ENCODE measurements around the gene AAK1. TPM values are rescaled to one million over a fixed set of nuclear protein-coding genes. Genes with fewer than 3 reads are reported as not detected.

AAK1 gene
- total and polyA plus RNA-seq, 2 of the 13 experiments (the other 11 are each of a cell fraction or from before 2014, with no cell fraction given): 9.8 to 10.3 TPM

DNA sequence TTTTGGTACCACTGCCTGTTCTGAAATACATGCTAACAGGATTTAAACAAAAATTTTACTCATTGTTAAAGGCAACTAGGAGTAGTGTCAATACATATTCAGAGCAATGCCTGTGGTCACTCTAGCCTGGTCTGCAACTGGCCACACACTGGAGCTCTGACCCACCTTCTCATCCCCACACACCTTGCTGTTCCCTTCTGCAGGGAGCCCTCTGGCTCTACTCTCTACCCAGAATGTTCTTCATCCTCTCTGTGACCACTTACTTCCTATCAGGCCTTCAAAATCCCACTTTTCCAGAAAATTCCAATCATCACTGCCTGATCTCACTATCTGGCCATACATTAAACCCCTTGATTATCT lies 104.0 kb downstream of the AAK1 start (continued):
- no peak for TF ChIP-seq CHCHD3 (CRISPR knock-in tag; IDR thresholded peaks at IDR 0.05)
- no peak for TF ChIP-seq JUN (CRISPR knock-in tag; IDR thresholded peaks at IDR 0.05)
- TF ChIP-seq, protein P1, sequence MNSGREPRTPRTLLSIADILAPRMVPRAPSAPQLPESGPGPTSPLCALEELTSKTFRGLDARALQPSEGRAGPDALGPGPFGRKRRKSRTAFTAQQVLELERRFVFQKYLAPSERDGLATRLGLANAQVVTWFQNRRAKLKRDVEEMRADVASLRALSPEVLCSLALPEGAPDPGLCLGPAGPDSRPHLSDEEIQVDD (CRISPR knock-in tag; IDR thresholded peaks at IDR 0.05; ENCODE audit: borderline replicate concordance): no peak
- no peak for TF ChIP-seq KDM1A (CRISPR knock-in tag; IDR thresholded peaks at IDR 0.05)
- no peak for TF ChIP-seq ZNF263 (CRISPR knock-in tag; IDR thresholded peaks at IDR 0.05)

DNA sequence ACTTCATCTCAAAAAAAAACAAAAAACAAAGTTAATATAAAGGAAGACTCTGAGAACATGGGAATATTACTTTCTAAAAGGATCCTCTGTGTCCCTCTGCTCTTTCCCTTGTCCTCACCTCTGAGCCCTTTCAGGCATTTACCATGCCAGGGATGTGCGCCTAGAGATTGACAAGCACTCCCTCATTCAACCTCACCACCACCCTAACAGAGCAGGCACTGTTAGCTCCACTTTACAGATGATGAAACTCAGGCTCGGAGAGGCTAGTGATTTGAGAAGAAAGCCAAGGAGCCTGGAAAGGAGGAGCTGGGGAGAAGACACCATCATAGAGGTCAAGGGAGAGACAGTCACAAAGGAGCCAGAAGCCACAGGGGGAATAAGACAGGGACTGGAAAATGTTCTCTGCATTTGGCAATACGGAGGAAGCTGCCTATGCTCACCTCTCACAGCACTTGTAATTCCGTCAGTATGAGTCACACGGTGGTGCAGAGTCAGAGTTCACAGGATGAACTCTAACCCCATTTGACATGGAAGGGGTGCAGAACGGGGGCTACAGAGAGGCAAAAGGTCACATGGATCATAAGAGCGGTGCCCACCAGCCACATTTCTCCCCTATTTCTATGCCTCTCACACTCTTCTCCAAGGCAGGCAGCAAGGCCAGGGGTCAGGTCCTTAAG lies 104.5 kb downstream of the AAK1 start:
- FAIRE-seq (peak; percentile 75), ATAC-seq (peak; percentile 94), DNase-seq (ENCODE audit: low spot score) (peak; percentile 66)
- ChIA-PET CTCF (ENCODE audit: low intra/inter-chr PET ratio, low total read pairs) (no interaction called here), POLR2A (interaction anchor here (1.3 kb wide), 1 partner anchor 102 kb away, joined by 6 read pairs; the partner anchor contains the start of gene NFU1)
- Histone ChIP-seq H3K9ac (ENCODE audit: insufficient read depth, low read depth, low read length) (peak overlapping the region; percentile 54; the same call in 1 of the 2 replicates), H4K20me1 (ENCODE audit: insufficient read depth, low read length) (no peaks in the 10 kb centered on the region), H3K79me2 (ENCODE audit: insufficient read depth, low read length) (no peaks in the 10 kb centered on the region), H3K27ac (ENCODE audit: extremely low read length, insufficient read depth, low read length) (peak overlapping the region; percentile 69), H3K36me3 (replicated peaks in 1 of 2; ENCODE audit: control insufficient read depth in 1 of 2, insufficient read depth in 2 of 2, low read length in 2 of 2) (peaks cover 2 to 9% of the 10 kb centered on the region in 2 experiments; a peak in 4 of 5 replicates), H2AFZ (ENCODE audit: low read length) (peak overlapping the region; percentile 84), H3K9me3 (ENCODE audit: low read length) (no peaks in the 10 kb centered on the region), H3K4me2 (ENCODE audit: low read depth, low read length) (peak overlapping the region; percentile 78), H3K4me1 (ENCODE audit: insufficient read depth, low read length) (peaks cover 21% of the 10 kb centered on the region), H3K27me3 (ENCODE audit: control insufficient read depth in 1 of 2, insufficient read depth in 2 of 2, low read length in 2 of 2) (no peaks in the 10 kb centered on the region), H3K4me3 (replicated peaks in 1 of 3; ENCODE audit: insufficient read depth in 1 of 3, low read depth in 2 of 3, low read length in 3 of 3) (peak overlapping the region in 1 of 3 experiments; percentile 38; a peak in 2 of 6 replicates)
- in situ Hi-C loops (cut with HindIII; ENCODE audit: extremely low pct_ligation_motif_present, low pct_unique_long_range_greater_than_20kb): no loop called here
- no TSS peak for BruUV-seq (replicated peaks)
- 22% methylated on average over 7 of the region's 7 CpGs for WGBS (ENCODE audit: low lambda C conversion rate)
- intact Hi-C loops (cut with micrococcal nuclease; ENCODE audit: unreplicated experiment): no loop called here
- TF ChIP-seq, protein P2, sequence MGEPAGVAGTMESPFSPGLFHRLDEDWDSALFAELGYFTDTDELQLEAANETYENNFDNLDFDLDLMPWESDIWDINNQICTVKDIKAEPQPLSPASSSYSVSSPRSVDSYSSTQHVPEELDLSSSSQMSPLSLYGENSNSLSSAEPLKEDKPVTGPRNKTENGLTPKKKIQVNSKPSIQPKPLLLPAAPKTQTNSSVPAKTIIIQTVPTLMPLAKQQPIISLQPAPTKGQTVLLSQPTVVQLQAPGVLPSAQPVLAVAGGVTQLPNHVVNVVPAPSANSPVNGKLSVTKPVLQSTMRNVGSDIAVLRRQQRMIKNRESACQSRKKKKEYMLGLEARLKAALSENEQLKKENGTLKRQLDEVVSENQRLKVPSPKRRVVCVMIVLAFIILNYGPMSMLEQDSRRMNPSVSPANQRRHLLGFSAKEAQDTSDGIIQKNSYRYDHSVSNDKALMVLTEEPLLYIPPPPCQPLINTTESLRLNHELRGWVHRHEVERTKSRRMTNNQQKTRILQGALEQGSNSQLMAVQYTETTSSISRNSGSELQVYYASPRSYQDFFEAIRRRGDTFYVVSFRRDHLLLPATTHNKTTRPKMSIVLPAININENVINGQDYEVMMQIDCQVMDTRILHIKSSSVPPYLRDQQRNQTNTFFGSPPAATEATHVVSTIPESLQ (CRISPR knock-in tag; conservative IDR thresholded peaks at IDR 0.05): 0 out of 2 replicates have a peak, but pooled peaks have one; percentile 55
- TF ChIP-seq HDAC2 (CRISPR knock-in tag; IDR thresholded peaks at IDR 0.05): peak; percentile 81
- no peak for TF ChIP-seq CC2D1A (CRISPR knock-in tag; IDR thresholded peaks at IDR 0.05)
- peak; percentile 29; the same call in 1 of the 2 replicates for TF ChIP-seq ZNF670 (CRISPR knock-in tag; IDR thresholded peaks at IDR 0.05; ENCODE audit: borderline replicate concordance)
- TF ChIP-seq ZNF33B (CRISPR knock-in tag; IDR thresholded peaks at IDR 0.05): 0 out of 2 replicates have a peak, but pooled peaks have one; percentile 77
- TF ChIP-seq EEA1 (CRISPR knock-in tag; IDR thresholded peaks at IDR 0.05; ENCODE audit: borderline replicate concordance): no peak
- TF ChIP-seq ZNF605 (CRISPR knock-in tag; IDR thresholded peaks at IDR 0.05): peak; percentile 76; the same call in 1 of the 2 replicates
- no peak for TF ChIP-seq ZFP36L2 (CRISPR knock-in tag; IDR thresholded peaks at IDR 0.05)
- TF ChIP-seq ZKSCAN8 (CRISPR knock-in tag; IDR thresholded peaks at IDR 0.05; ENCODE audit: borderline replicate concordance): 0 out of 2 replicates have a peak, but pooled peaks have one; percentile 32
- no peak for TF ChIP-seq KMT2A (CRISPR knock-in tag; IDR thresholded peaks at IDR 0.05)
- TF ChIP-seq, protein P3, sequence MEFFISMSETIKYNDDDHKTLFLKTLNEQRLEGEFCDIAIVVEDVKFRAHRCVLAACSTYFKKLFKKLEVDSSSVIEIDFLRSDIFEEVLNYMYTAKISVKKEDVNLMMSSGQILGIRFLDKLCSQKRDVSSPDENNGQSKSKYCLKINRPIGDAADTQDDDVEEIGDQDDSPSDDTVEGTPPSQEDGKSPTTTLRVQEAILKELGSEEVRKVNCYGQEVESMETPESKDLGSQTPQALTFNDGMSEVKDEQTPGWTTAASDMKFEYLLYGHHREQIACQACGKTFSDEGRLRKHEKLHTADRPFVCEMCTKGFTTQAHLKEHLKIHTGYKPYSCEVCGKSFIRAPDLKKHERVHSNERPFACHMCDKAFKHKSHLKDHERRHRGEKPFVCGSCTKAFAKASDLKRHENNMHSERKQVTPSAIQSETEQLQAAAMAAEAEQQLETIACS (CRISPR knock-in tag; IDR thresholded peaks at IDR 0.05): no peak
- TF ChIP-seq PAX8 (CRISPR knock-in tag; IDR thresholded peaks at IDR 0.05; ENCODE audit: borderline replicate concordance): no peak
- TF ChIP-seq MYC (CRISPR knock-in tag; IDR thresholded peaks at IDR 0.05; ENCODE audit: borderline replicate concordance): 0 out of 2 replicates have a peak, but pooled peaks have one; percentile 4
- TF ChIP-seq ZNF598 (CRISPR knock-in tag; IDR thresholded peaks at IDR 0.05; ENCODE audit: borderline replicate concordance): no peak
- TF ChIP-seq ZNF547 (CRISPR knock-in tag; IDR thresholded peaks at IDR 0.05): 0 out of 2 replicates have a peak, but pooled peaks have one; percentile 70
